ENCODE results near the gene PCNX3.
"Not testable (repeated sequence)": the region's sequence is repeated elsewhere in the genome, so short reads cannot be mapped to it uniquely, and the experiment has no call there.

GRCh38 chr11:65683480-65683879 is 67.9 kb downstream of the PCNX3 start:
- TF ChIP-seq EZH2 (IDR thresholded peaks at IDR 0.05; ENCODE audit: borderline replicate concordance, low read depth, low read length, severe bottlenecking); CTCF (IDR thresholded peaks at IDR 0.05; ENCODE audit: borderline replicate concordance, extremely low read depth, low read length, poor library complexity, severe bottlenecking): not testable (repeated sequence)
